Skin epidermis (tissue), 12 donors: Measurements from ENCODE around the gene MDFI.

Experiments used
- H3K27ac ChIP-seq, 21 experiments: fragments of 200-600 bp; sonication (generic) in 11 of 21; one replicate each; pipeline ENCODE4 v1.5.0; 2020; ENCODE audit warnings: mild to moderate bottlenecking in 3 of 21, inconsistent platforms in 2 of 21, moderate library complexity in 2 of 21
- H3K4me3 ChIP-seq, 7 experiments: fragments of 200-600 bp; sonication (generic) in 2 of 7; one replicate each; pipeline ENCODE4 v1.5.0; 2020; ENCODE audit warnings: inconsistent platforms in 2 of 7, mild to moderate bottlenecking in 2 of 7, moderate library complexity in 1 of 7

MDFI gene, protein sequence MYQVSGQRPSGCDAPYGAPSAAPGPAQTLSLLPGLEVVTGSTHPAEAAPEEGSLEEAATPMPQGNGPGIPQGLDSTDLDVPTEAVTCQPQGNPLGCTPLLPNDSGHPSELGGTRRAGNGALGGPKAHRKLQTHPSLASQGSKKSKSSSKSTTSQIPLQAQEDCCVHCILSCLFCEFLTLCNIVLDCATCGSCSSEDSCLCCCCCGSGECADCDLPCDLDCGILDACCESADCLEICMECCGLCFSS

DNA sequence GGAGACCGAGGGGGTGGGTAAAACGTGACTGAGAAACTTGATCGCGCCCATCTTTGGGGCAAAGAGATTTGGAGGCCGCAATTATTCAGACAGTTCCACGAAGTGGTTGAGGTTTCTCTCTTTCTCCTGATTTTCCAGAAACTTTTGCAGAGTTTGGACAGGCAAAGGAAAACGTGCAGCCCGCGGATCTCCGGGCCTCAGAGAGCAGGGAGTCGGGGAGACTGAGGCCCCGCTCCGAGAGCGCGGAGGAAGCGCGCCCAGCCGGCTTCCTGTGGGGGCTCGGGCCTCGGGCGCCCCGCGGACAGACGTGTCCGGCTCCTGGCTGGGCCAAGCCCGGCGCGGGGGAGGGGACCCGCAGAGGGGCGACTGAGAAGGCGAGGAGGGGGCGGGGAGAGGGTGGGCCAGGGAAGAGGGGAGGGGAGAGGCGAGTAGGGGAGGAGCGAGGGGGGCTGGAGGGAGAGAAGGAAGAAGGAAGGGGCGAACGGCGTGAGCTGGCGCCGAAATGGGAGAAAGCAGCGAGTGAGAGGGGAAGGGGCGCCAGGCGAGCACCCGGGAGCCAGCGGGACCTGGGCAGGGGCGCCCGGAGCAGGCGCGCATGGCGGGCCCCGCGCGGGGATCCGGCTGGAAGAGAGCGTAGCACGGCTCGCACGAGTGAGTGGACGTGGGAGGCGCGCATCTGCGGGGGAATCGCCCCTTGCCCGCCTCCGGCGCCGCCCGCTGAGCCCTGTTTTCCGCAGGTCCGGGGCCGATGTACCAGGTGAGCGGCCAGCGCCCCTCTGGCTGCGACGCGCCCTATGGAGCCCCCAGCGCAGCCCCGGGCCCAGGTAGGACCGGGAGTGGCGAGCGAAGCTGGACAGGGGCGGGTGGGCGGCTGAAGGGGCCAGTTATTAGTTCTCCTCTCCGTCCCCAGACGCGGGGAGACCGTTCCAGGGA lies at the start of gene MDFI:
MDFI (plus strand) TSS at position 467 of the 933 bp plus-strand sequence; CDS start at position 749, 282 bp downstream.
- peak within 1 kb of the TSS; percentile 36 to 55 (median 39) for H3K4me3 ChIP-seq
- H3K27ac ChIP-seq, result peak within 1 kb of the TSS in 20 of 21 experiments; percentile 50 to 94 (median 82)

DNA sequence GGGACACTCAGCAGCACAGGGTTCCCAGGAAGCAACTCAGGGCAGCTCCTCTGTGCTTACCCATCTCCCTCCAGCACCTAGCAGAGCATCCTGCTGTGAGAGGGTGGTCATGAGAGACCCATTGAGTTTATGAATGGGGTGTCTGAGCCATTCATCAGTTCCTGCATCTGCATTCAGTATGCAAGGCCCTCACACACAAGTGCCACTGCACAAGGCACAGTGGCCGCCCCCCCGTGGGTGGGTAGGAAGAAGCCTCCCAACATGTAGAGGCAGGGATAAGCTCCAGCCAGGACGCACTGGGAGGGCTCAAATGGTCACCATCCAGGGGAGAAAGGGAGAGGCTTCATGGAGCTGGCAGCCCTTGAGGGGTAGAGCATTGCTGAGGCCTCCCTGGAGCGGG lies 49.0 kb upstream of the MDFI start:
- Histone ChIP-seq H3K27ac (no peak overlapping the region), H3K4me3 (no peak overlapping the region)

GRCh38 chr6:41589636-41590622 lies 48.3 kb upstream of the MDFI start:
- Histone ChIP-seq H3K4me3 (no peak overlapping the region), H3K27ac (no peak overlapping the region)

GRCh38 chr6:41591122-41591521 lies 47.1 kb upstream of the MDFI start:
- Histone ChIP-seq H3K4me3 (no peak overlapping the region), H3K27ac (no peak overlapping the region)

- H3K27ac ChIP-seq, result no peak overlapping the region
- no peak overlapping the region for H3K4me3 ChIP-seq
Observed at GRCh38 chr6:41591859-41592502, 46.3 kb upstream of the MDFI start.

- Histone ChIP-seq H3K4me3 (no peak overlapping the region), H3K27ac (peak overlapping the region in 1 of 21 experiments; percentile 17)
Observed at GRCh38 chr6:41593406-41593805, 44.9 kb upstream of the MDFI start.

GRCh38 chr6:41593839-41594238 lies 44.4 kb upstream of the MDFI start:
- Histone ChIP-seq H3K27ac (peak overlapping the region in 1 of 21 experiments; percentile 17), H3K4me3 (no peak overlapping the region)

DNA sequence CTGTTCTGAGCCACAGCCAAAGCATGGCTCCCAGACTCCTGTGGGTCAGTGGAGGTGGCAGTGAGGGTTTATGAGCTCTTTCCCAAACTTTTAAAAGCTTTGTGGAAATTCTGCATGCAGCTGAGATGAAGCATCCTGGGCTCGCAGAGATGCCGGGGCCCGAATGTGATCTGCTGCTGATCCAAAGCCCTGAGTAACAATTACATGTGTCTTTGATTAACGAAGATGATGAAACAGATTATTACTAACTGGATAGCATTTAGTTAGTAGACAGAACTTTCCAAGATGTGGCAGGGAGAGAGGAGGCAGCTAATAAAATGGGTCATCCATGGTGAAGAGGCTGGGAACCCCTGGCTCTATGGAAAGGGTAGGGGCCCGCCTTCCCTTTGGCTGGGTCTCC lies 43.9 kb upstream of the MDFI start:
- Histone ChIP-seq H3K27ac (peak overlapping the region in 1 of 21 experiments; percentile 40), H3K4me3 (no peak overlapping the region)

DNA sequence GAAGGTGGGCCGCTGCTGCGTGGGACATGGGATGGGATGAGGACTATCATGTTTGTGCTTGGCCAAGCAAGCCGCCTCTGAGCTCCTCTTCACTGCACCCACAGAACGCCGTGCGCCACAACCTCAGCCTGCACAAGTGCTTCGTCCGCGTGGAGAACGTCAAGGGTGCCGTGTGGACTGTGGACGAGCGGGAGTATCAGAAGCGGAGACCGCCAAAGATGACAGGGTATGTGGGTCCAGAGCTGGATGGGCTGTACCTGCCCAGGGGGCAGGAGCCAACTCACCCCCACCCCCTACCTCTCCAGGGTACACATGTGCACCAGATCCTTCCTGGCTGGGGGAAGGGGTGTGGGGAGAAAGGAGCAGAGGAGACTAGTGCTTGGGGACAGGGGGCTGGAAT lies 43.5 kb upstream of the MDFI start:
- Histone ChIP-seq H3K27ac (peak overlapping the region in 1 of 21 experiments; percentile 40), H3K4me3 (no peak overlapping the region)

DNA sequence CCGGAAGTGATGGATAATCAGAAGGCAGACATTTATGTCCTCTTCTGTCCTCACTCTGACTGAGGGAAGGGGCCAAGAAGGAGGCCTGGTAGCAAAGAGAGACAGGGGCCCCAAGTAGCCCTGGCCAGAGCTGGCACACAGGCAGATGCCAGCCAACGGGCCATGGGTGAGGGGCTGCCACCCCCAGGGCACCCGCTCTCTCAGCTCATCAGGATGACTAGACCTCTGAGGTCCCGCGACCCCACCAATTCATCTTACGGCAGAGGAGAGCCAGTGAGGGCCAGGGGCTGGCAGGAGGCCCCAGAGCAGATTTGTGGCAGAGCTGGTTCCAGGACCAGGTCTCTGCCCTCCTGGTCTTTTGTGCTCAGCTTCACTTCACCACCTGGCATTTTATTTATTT lies 43.1 kb upstream of the MDFI start:
- Histone ChIP-seq H3K27ac (no peak overlapping the region), H3K4me3 (no peak overlapping the region)

DNA sequence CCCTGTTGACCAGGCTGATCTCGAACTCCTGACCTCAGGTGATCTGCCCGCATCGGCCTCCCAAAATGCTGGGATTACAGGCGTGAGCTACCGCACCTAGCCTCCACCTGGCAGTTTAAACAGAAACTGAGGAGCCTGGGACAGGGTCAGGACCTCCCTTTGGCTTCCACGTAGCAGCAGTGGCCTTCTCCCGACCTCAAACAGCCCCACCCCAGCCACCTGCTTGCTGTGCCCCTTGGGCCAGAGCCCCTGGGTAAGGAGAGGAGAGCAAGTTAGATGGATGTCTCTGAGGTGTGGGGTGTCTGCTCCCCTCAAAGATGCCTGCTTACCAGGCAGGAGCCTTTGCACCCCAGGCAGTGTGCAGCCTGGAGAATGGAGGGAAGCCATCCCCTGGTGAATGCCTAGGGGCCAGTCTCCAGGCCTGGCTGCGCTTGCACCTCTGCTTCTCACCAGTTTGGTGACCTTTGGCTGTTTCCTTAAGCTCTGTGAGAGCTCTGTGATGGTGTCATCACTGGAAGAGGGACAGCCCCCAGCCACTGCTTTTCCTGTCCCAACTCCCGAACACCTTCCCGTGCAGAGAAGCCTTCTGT lies 42.1 kb upstream of the MDFI start:
- no peak overlapping the region for H3K4me3 ChIP-seq

DNA sequence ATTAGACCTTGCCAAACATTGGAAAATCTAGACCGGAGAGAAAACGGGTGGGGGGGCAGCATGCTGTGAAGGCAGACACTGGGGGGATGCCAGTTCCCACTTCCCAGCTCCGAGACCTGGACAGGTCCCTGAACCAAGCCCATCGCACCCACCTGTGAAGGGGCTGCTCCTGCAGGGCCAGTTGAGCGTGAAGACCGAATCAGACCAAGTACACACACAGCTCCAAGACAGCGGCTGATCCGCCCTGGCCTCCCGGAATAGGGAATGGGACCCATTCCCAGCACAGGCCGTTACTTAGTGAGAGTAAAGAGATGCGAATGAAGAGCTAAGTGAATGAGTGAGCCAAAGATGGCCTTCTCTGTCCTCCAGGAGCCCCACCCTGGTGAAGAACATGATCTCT lies 41.5 kb upstream of the MDFI start:
- no peak overlapping the region for H3K27ac ChIP-seq

More for the DNA sequence above, 42.1 kb upstream of the MDFI start:
- H3K27ac ChIP-seq, result no peak overlapping the region

GRCh38 chr6:41597246-41598000 lies 40.8 kb upstream of the MDFI start:
- no peak overlapping the region for H3K27ac ChIP-seq
- no peak overlapping the region for H3K4me3 ChIP-seq

More for the DNA sequence above, 41.5 kb upstream of the MDFI start:
- no peak overlapping the region for H3K4me3 ChIP-seq

DNA sequence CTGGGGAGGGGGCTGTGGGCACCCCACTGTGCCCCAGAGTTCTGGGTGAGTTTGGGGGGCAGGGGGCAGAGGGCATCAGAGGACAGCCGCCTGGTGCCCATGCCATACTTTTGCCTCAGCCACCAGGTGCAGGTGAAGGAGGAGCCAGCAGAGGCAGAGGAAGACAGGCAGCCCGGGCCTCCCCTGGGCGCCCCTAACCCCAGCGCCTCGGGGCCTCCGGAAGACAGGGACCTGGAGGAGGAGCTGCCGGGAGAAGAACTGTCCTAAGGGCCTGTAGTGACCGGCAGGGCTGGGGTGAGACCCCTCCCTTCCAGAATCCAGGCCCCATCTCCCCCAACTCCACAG lies 39.6 kb upstream of the MDFI start:
- H3K4me3 ChIP-seq, result no peak overlapping the region
- no peak overlapping the region for H3K27ac ChIP-seq

GRCh38 chr6:41599015-41599851 lies 39.0 kb upstream of the MDFI start:
- Histone ChIP-seq H3K27ac (no peak overlapping the region), H3K4me3 (no peak overlapping the region)

DNA sequence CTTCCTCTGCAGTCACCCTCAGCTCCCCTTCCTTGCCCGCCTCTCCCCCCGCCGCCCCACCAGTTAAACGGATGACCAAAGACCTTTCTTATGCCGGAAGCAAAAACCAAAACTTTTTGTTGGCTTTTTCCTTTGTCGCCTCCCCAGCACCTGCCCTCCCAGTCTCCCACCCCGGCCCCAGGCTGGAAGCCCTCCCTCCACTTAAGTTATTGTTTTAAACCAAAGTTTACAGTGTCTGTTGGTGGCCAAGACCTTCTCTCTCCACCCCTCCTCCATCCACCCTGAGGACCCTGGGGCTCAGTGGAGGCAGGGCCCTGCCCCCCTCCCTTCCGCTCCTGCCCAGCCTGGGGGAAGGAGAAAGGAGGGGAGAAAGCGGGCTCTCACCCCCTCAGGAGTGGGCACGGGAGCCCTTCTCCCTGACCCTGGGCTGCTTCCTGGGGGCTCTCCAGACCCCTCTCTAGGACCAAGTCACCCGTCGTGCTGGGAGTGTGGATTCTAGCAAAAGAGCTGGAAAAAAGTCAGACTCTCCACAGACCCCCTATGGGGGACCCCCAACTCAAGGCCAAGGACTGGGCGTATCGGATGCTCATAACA lies 38.3 kb upstream of the MDFI start:
- Histone ChIP-seq H3K4me3 (no peak overlapping the region), H3K27ac (no peak overlapping the region)
